Gastrocnemius medialis (tissue), 4 donors: Measurements from ENCODE around the gene VAV1. TPM values are rescaled to one million over a fixed set of nuclear protein-coding genes. Genes with fewer than 3 reads are reported as not detected.

ENCODE experiments used
- ATAC-seq, 2 donors: fragments of 150-250 bp; one replicate each; pipeline ENCODE4 v1.9.1; 2016
- DNase-seq, 2 donors: peaks; one replicate each; pipeline ENCODE4 v3.0.0-alpha.2; 2019
- H3K27ac ChIP-seq, 4 donors: fragments of 200-600 bp; sonication (generic); 1 replicate in 1 of 4; 2 replicates in 3 of 4; pipeline ENCODE4 v1.5.1; 2016 to 2018; ENCODE audit warnings: mild to moderate bottlenecking in 2 of 4, moderate library complexity in 1 of 4
- H3K27me3 ChIP-seq, 3 donors: fragments of 200-600 bp; sonication (generic) in 2 of 3; 1 replicate in 1 of 3; 2 replicates in 2 of 3; pipeline versions ENCODE4 v1.5.1 to v1.6.0; 2016 to 2019; ENCODE audit warnings: mild to moderate bottlenecking in 1 of 3, moderate library complexity in 1 of 3
- H3K36me3 ChIP-seq, 2 donors: fragments of 200-600 bp; sonication (generic) in 1 of 2; one replicate each; pipeline ENCODE4 v1.5.1; 2017 to 2018
- H3K4me1 ChIP-seq, 2 donors: fragments of 200-600 bp; sonication (generic) in 1 of 2; one replicate each; pipeline ENCODE4 v1.5.1; 2016 to 2017; ENCODE audit warnings: mild to moderate bottlenecking in 2 of 2
- H3K4me3 ChIP-seq, 4 donors: fragments of 200-600 bp; sonication (generic) in 3 of 4; 1 replicate in 1 of 4; 2 replicates in 3 of 4; pipeline ENCODE4 v1.5.1; 2016 to 2019; ENCODE audit warnings: mild to moderate bottlenecking in 2 of 4
- H3K9me3 ChIP-seq, 3 donors: fragments of 200-600 bp; sonication (generic) in 2 of 3; 1 replicate in 1 of 3; 2 replicates in 2 of 3; pipeline ENCODE4 v1.5.1; 2016 to 2019
- CTCF ChIP-seq, 5 experiments: fragments of 450-650 bp in 3 of 5; fragments of 200-600 bp in 2 of 5; sonication (generic) in 2 of 5; IDR thresholded peaks in 4 of 5; conservative IDR thresholded peaks in 1 of 5; 1 replicate in 4 of 5; 2 replicates in 1 of 5; pipeline ENCODE4 v1.5.1; 2016 to 2019; ENCODE audit warnings: antibody characterized with exemption in 5 of 5, mild to moderate bottlenecking in 3 of 5, moderate library complexity in 3 of 5
- POLR2A ChIP-seq, 2 donors: fragments of 450-650 bp; IDR thresholded peaks; one replicate each; pipeline ENCODE4 v1.6.1; 2017; ENCODE audit warnings: antibody characterized with exemption in 2 of 2, mild to moderate bottlenecking in 2 of 2, moderate library complexity in 2 of 2
- in situ Hi-C, 4 donors: fragments of 200-750 bp; cut with MboI; loops; one replicate each; pipeline versions ENCODE4 v1.15.0 to v1.8.0; 2017; ENCODE audit warnings: low sequenced_read_pairs in 4 of 4
- intact Hi-C: fragments of 100-400 bp; cut with DNase I; formaldehyde crosslinking; loops from one replicate; pipeline ENCODE4 v1.15.1; 2023; ENCODE audit warnings: low total_unique reads
- total RNA-seq, 4 donors: library from RNA; depleted of rRNA; stranded (reverse); fragments of >200 nt; gene quantifications; one replicate each; pipeline versions ENCODE4 v1.1.0 to v1.2.3, GENCODE V29; 2016

Gene VAV1
- total RNA-seq, 4 donors from 2014 or later, result 0.63 to 1.8 (median 0.96) TPM

DNA sequence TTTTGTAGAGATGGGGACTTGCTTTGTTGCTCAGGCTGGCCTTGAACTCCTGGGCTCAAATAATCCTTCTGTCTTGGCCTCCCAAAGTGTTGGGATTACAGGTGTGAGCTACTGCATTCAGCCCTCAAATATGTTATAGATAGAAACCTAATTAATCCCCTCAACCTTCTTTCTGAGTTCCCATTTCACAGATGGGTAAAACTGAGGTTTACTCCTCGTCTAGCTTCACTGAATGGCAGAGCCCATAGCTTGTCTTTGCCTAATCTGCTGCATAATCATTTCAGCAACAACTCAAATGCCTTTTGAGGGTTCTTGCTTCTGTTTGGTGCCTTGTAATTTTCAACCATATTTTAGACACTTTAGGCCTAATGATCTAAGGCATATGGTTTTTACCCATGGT is 78.9 kb downstream of the VAV1 start:
- Histone ChIP-seq H3K4me1 (no peaks in the 10 kb centered on the region), H3K36me3 (no peaks in the 10 kb centered on the region), H3K4me3 (no peak overlapping the region), H3K27me3 (no peaks in the 10 kb centered on the region), H3K9me3 (no peaks in the 10 kb centered on the region), H3K27ac (no peak overlapping the region)
- TF ChIP-seq POLR2A (IDR thresholded peaks at IDR 0.05), result no peak
- no peak for TF ChIP-seq CTCF (IDR thresholded peaks at IDR 0.05 in 4 of 5, conservative IDR thresholded peaks at IDR 0.05 in 1 of 5)
- intact Hi-C loops (no loop called here), in situ Hi-C loops (loop anchor here in 3 of 4 donors (25.0 kb wide), 2 partner anchors 214 to 339 kb away; partner anchors contain the start of gene TUBB4A (in 3 of the 3))
- DNase-seq, result no peak
- no peak for ATAC-seq

DNA sequence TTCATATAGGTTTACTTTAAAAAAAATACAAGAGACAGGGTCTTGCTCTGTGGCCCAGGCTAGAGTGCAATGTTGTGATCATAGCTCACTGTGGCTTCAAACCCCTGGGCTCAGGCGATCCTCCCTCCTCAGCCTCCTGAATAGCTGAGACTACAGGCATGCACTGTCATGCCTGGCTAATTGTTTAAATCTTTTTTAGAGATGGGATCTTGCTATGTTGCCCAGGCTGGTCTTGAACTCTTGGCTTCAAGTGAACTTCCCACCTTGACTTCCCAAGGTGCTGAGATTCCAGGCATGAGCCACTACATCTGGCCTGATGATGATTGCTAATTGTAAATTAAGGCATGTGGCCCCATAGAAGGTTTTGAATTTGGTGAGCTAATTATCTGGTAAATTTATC is 79.5 kb downstream of the VAV1 start:
- DNase-seq (no peak), ATAC-seq (no peak)
- Histone ChIP-seq H3K27me3 (no peaks in the 10 kb centered on the region), H3K27ac (no peak overlapping the region), H3K4me3 (no peak overlapping the region), H3K9me3 (no peaks in the 10 kb centered on the region), H3K36me3 (no peaks in the 10 kb centered on the region), H3K4me1 (no peaks in the 10 kb centered on the region)
- intact Hi-C loops, result no loop called here
- in situ Hi-C loops, result loop anchor here in 3 of 4 donors (25.0 kb wide), 2 partner anchors 215 to 340 kb away; partner anchors contain the start of gene TUBB4A (in 3 of the 3)
- TF ChIP-seq CTCF (IDR thresholded peaks at IDR 0.05 in 4 of 5, conservative IDR thresholded peaks at IDR 0.05 in 1 of 5) (no peak), POLR2A (IDR thresholded peaks at IDR 0.05) (no peak)

- no peak for ATAC-seq
- in situ Hi-C loops, result loop anchor here in 3 of 4 donors (25.0 kb wide), 2 partner anchors 217 to 342 kb away; partner anchors contain the start of gene TUBB4A (in 3 of the 3)
Observed at GRCh38 chr19:6853868-6854267, 81.4 kb downstream of the VAV1 start.

DNA sequence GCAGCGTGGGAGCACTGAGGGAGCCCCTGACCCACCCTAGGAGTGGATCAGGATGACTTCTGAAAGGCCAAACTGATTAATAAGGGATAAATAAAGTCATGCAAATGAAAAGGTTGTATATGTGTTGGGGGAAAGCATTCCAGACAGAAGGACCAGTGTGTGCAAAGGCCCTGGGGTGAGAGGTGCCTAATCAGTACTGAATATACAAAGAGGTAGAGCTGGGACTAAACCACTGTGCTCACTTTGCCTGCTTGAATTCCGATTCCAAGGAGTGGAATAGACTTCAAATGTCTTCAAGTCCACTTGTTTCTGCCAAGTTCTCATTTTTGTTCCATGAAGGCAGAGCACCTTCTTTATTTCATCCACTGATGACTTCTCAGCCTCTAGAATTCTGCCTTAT is 82.2 kb downstream of the VAV1 start:
- Histone ChIP-seq H3K27me3 (no peaks in the 10 kb centered on the region), H3K9me3 (no peaks in the 10 kb centered on the region), H3K27ac (no peak overlapping the region), H3K36me3 (no peaks in the 10 kb centered on the region), H3K4me1 (no peaks in the 10 kb centered on the region), H3K4me3 (no peak overlapping the region)
- DNase-seq (no peak), ATAC-seq (no peak)
- no peak for TF ChIP-seq CTCF (IDR thresholded peaks at IDR 0.05 in 4 of 5, conservative IDR thresholded peaks at IDR 0.05 in 1 of 5)
- no peak for TF ChIP-seq POLR2A (IDR thresholded peaks at IDR 0.05)
- in situ Hi-C loops (loop anchor here in 3 of 4 donors (25.0 kb wide), 2 partner anchors 217 to 342 kb away; partner anchors contain the start of gene TUBB4A (in 3 of the 3)), intact Hi-C loops (no loop called here)

More at GRCh38 chr19:6853868-6854267, 81.4 kb downstream of the VAV1 start:
- Histone ChIP-seq H3K9me3 (no peaks in the 10 kb centered on the region), H3K4me3 (no peak overlapping the region), H3K36me3 (no peaks in the 10 kb centered on the region), H3K27me3 (no peaks in the 10 kb centered on the region), H3K4me1 (no peaks in the 10 kb centered on the region), H3K27ac (no peak overlapping the region)
- intact Hi-C loops, result no loop called here
- TF ChIP-seq POLR2A (IDR thresholded peaks at IDR 0.05) (no peak), CTCF (IDR thresholded peaks at IDR 0.05 in 4 of 5, conservative IDR thresholded peaks at IDR 0.05 in 1 of 5) (no peak)
- DNase-seq, result no peak
